Mucosa of stomach (tissue), 1 donor: Measurements from ENCODE around the gene CAMK2D.

ENCODE experiments used
- H3K27me3 ChIP-seq: one replicate; pipeline ENCODE4 v1.7.0; 2013; ENCODE audit warnings: mild to moderate bottlenecking, low read length; ENCODE audit not compliant: control insufficient read depth, insufficient read depth
- H3K36me3 ChIP-seq: one replicate; pipeline ENCODE4 v1.7.0; 2013; ENCODE audit warnings: low read length; ENCODE audit not compliant: control insufficient read depth, insufficient read depth
- H3K4me1 ChIP-seq: one replicate; pipeline ENCODE4 v1.7.0; 2013; ENCODE audit warnings: mild to moderate bottlenecking, low read length; ENCODE audit not compliant: control insufficient read depth, insufficient read depth
- H3K4me3 ChIP-seq: one replicate; pipeline ENCODE4 v1.7.0; 2013; ENCODE audit warnings: low read length
- H3K9ac ChIP-seq: one replicate; pipeline ENCODE4 v1.7.0; 2013; ENCODE audit warnings: mild to moderate bottlenecking, low read length, moderate library complexity
- H3K9me3 ChIP-seq: one replicate; pipeline ENCODE4 v1.7.0; 2013; ENCODE audit warnings: mild to moderate bottlenecking, low read length, moderate library complexity; ENCODE audit not compliant: control insufficient read depth
- donor health status: Pancreatic carcinoma.

CAMK2D gene

DNA sequence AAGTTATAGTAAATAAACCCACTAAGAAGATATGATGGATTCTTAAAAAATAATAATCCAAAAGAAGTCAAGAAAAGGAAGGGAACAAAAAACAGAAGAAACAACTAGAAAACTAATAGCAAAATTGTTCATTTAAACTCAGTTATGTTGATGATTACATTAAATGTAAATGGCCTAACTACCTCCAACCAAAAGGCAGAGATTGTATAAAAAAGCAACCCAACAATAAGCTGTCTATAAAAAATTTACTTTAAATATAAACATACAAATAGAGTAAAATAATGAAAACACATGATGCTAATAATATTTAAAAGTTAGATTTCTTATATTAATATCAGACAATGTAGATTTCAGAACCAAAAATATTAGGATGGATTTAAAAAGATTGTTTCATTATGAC is 340.6 kb downstream of the CAMK2D start:
- Histone ChIP-seq H3K36me3 (no peaks in the 10 kb centered on the region), H3K9me3 (no peaks in the 10 kb centered on the region), H3K27me3 (no peaks in the 10 kb centered on the region), H3K4me1 (peaks cover 8% of the 10 kb centered on the region), H3K4me3 (no peak overlapping the region), H3K9ac (no peak overlapping the region)

DNA sequence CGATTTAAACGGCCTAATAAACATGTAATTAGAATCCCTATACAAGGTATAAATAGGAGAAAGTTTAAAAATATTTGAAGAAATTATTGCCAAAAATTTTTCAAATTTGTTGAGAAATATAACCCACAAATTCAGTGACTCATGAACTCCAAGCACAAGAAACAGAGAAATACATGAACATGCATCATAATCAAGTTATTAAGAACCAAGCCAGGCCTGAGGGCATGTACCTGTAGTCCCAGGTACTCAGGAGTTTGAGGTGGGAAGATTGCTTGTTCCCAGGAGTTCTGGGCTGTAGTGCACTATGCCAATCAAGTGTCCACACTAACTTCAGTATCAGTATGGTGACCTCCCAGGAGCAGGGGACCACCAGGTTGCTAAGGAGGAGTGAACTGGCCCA is 341.9 kb downstream of the CAMK2D start:
- Histone ChIP-seq H3K4me3 (no peak overlapping the region), H3K4me1 (peaks cover 8% of the 10 kb centered on the region), H3K9me3 (no peaks in the 10 kb centered on the region), H3K36me3 (no peaks in the 10 kb centered on the region), H3K9ac (no peak overlapping the region), H3K27me3 (no peaks in the 10 kb centered on the region)

DNA sequence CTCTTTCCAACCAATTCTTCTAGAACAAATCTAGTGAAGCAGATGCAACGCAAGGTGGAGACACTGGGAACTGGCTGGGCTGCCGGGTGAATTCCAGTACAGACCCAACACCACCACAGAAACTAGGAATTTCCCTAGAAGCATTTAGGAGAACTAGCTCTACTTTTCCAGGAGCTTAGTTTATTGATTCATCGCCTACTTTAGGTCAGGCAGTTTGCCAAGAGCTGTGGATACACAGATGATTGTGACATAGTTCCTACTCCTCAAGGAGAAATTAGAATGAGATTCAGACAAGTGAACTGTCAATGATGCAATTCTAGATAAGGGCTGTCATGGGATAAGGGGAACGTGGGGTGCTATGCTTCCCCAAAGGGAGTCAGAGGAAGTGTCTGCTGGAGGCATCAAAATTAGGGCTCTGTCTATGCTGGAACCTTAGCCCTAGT is 350.0 kb downstream of the CAMK2D start:
- H3K4me3 ChIP-seq = no peak overlapping the region
- no peaks in the 10 kb centered on the region for H3K36me3 ChIP-seq
- no peak overlapping the region for H3K9ac ChIP-seq
- no peaks in the 10 kb centered on the region for H3K9me3 ChIP-seq
- no peaks in the 10 kb centered on the region for H3K4me1 ChIP-seq
- H3K27me3 ChIP-seq = no peaks in the 10 kb centered on the region

DNA sequence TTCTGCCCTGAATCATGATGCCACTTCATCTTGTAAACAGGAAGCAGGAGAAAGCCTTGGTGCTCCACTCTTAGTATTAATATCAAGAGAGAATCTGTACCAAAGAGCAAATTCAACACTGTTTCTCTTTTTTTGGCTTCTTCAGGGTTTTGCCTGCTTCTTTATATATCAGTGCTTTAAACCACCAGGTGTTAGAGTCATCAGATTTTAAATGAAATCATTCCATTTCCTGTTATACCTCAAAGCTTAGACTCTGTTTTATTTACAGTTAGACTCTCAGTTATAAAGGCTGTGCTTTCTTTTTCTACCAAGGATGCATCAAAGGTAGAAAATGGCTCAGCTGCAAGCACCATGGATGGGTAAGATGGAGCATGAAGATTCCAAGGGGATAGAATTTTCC is 350.9 kb downstream of the CAMK2D start:
- Histone ChIP-seq H3K36me3 (no peaks in the 10 kb centered on the region), H3K9ac (no peak overlapping the region), H3K27me3 (no peaks in the 10 kb centered on the region), H3K4me1 (no peaks in the 10 kb centered on the region), H3K9me3 (no peaks in the 10 kb centered on the region), H3K4me3 (no peak overlapping the region)

DNA sequence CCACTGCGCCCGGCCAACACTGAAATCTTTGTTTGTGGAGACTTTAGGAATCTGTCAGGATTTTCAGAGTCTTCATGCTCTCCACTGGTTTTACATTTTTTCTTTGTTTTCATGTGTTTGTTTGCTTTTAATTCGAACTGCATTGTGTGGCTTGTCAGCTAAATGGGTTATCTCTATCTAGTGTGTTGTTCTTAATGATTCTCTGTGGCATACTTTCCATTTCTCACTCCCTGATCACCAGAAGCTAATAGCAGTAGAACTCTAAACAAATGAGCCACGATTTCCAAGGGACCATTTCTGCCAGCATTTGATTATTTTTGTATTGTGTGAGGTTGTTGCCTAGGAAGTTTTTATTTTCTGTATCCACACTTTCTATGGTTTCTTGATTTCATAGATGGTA is 352.4 kb downstream of the CAMK2D start:
- no peak overlapping the region for H3K9ac ChIP-seq
- H3K27me3 ChIP-seq = no peaks in the 10 kb centered on the region
- H3K4me3 ChIP-seq = no peak overlapping the region
- no peaks in the 10 kb centered on the region for H3K36me3 ChIP-seq
- no peaks in the 10 kb centered on the region for H3K9me3 ChIP-seq
- no peaks in the 10 kb centered on the region for H3K4me1 ChIP-seq

DNA sequence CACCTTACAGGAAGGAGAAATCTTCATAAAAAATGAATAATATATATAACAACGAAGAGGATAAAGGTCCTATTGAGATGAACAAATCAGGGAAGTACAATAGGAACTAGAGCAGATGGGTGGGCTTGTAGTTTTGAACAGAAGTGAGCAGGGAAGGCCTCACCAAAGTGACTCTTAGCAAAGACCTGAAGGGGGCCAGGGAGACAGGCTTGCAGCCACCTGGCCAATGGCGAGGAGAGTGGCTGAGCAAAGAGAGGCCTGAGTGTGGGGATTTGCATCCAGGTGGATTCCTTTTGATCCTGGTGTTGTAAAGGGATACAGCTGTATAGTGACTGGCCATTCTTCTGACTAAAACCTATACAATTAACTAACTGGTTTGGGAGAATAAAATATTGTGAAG is 354.1 kb downstream of the CAMK2D start:
- Histone ChIP-seq H3K27me3 (no peaks in the 10 kb centered on the region), H3K4me3 (no peak overlapping the region), H3K36me3 (no peaks in the 10 kb centered on the region), H3K4me1 (no peaks in the 10 kb centered on the region), H3K9ac (no peak overlapping the region), H3K9me3 (no peaks in the 10 kb centered on the region)

DNA sequence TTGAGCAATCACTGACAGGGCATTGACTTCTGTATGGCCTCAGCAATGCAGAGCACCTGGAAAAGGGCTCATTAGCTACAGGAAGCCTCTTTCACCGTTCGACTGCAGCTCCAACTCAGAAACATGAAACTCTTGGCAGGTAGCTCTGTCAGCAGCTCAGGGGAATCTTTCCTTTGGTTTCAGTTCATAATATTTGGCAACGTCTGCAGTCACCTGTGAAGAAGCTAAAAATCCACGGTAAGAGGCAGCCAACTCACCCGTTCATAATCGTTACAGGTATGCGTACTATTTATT is 354.9 kb downstream of the CAMK2D start:
- Histone ChIP-seq H3K4me1 (no peaks in the 10 kb centered on the region), H3K9ac (no peak overlapping the region), H3K9me3 (no peaks in the 10 kb centered on the region), H3K27me3 (no peaks in the 10 kb centered on the region), H3K4me3 (no peak overlapping the region), H3K36me3 (no peaks in the 10 kb centered on the region)

DNA sequence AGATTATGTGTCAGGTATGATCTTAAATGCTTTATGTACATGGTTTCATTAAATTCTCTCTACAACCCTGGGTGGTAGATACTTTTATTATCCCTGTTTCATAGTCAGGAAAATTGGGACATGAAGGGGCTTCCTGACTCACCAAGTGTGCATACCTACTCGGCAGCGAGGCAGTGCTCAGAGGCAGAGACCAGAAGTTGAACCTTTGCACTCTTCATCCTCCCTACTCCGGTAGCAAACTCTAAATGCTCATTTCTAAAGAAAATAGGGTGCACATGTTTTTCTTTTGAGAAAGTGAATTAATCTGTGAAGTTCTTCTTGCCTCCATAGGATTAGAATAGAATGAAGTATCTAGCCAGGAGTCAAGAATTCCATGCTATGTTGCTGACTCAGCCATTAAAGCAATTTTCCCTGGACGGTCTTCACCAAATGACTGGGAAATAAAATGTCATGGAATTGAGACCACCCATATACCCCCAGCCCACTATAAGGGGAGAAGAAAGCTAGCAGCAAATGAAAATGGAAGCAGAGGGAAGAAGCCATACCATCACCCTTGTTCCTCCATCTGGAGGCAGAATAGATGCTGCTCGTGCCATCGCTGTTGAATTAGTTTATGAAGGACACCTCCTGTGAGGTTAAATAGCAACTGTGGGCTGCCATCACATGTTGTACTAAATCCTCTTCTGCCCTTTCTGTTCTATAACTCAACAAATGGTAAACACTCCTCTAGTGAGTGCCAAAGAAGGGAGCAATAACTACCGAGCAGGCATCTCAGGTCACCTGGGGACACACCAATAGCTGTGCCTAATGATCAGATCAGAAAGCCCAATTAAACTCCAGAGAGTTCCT is 355.4 kb downstream of the CAMK2D start:
- Histone ChIP-seq H3K9ac (no peak overlapping the region), H3K9me3 (no peaks in the 10 kb centered on the region), H3K27me3 (no peaks in the 10 kb centered on the region), H3K4me1 (no peaks in the 10 kb centered on the region), H3K36me3 (no peaks in the 10 kb centered on the region), H3K4me3 (no peak overlapping the region)

DNA sequence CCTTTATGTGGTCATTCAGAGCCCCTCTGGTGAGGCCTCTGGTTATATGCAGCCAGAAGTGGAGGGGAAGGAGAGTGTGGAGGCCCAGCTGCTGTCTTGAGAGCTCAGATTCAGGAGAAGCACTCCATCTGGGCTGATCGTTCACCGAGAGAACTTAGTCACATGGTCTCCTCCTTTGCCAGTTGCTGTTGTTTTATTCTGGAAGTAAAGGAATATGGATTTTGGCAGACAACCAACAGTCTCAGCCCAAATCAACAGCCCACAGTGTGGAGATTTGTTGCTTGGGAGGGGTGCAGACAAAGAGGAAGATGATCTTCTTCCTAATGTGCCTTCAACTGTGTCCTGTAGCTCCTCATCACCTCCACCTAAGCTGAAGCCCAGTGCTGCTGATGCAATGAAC is 356.7 kb downstream of the CAMK2D start:
- H3K27me3 ChIP-seq = no peaks in the 10 kb centered on the region
- no peak overlapping the region for H3K9ac ChIP-seq
- H3K36me3 ChIP-seq = no peaks in the 10 kb centered on the region
- H3K9me3 ChIP-seq = no peaks in the 10 kb centered on the region
- H3K4me1 ChIP-seq = no peaks in the 10 kb centered on the region
- H3K4me3 ChIP-seq = no peak overlapping the region

DNA sequence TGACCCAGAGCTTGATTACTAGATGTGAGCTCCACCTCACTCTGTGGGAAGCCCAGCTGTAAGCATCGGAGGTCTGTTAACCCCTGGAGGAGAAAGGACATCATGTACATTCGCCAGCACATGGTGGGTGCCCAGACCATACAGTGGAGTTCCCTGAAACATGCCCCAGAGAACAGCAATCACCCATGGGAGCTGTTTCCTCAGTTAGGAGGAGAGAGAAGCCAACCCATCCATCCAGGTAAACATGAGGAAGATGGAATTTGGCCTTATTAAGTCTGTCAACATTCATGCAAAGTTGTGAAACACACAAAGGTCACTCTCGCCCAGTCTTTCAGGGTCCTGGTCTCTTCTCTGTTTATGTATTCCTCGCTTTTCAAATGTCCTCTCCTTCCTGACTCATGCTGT is 357.4 kb downstream of the CAMK2D start:
- Histone ChIP-seq H3K27me3 (no peaks in the 10 kb centered on the region), H3K9me3 (no peaks in the 10 kb centered on the region), H3K4me1 (no peaks in the 10 kb centered on the region), H3K4me3 (no peak overlapping the region), H3K9ac (no peak overlapping the region), H3K36me3 (no peaks in the 10 kb centered on the region)
